B cell (primary cell): ENCODE data around the gene TAGLN3. TPM values are rescaled to one million over a fixed set of nuclear protein-coding genes. Genes with fewer than 3 reads are reported as not detected.

Experiments used
- ATAC-seq: fragments of 200-7000 bp; cut with Tn5 transposase; one replicate; pipeline ENCODE4 v1.10.0; 2021; ENCODE audit warnings: low read depth, mild to moderate bottlenecking, moderate number of reproducible peaks, moderate library complexity
- CTCF ChIA-PET: fragments of 350-600 bp; sonication (Branson Sonifier 250); formaldehyde crosslinking; loops from one replicate; lab custom pipeline; 2021; ENCODE audit warnings: antibody characterized with exemption, inconsistent platforms; lab: Charles Lee
- POLR2A ChIA-PET: fragments of 350-600 bp; sonication (Branson Sonifier 250); formaldehyde crosslinking; loops from one replicate; lab custom pipeline; 2021; ENCODE audit warnings: antibody characterized with exemption; lab: Charles Lee
- DNase-seq: peaks from one replicate; pipeline ENCODE4 v3.0.0; 2013
- H2AFZ ChIP-seq: 2 replicates; pipeline ENCODE4 v1.6.1; 2012; ENCODE audit warnings: mild to moderate bottlenecking, low read depth, low read length; ENCODE audit not compliant: insufficient read depth, poor library complexity, severe bottlenecking
- H3K27ac ChIP-seq, 2 donors: 1 replicate in 1 of 2; 2 replicates in 1 of 2; pipeline ENCODE4 v1.5.1; 2012 to 2013; ENCODE audit warnings: low read length in 2 of 2, mild to moderate bottlenecking in 2 of 2, moderate library complexity in 1 of 2
- H3K27me3 ChIP-seq, 4 experiments: fragments of 200-600 bp in 1 of 4; sonication (generic) in 1 of 4; replicated peaks in 1 of 4; 1 replicate in 2 of 4; 2 replicates in 2 of 4; pipeline versions ENCODE4 v1.6.1 to v1.7.0; 2013 to 2016; ENCODE audit warnings: low read length in 3 of 4, mild to moderate bottlenecking in 2 of 4, mixed read lengths in 1 of 4, moderate library complexity in 1 of 4; ENCODE audit not compliant: insufficient read depth in 4 of 4, control insufficient read depth in 3 of 4; ENCODE audit errors: control extremely low read depth in 1 of 4
- H3K36me3 ChIP-seq, 2 experiments: replicated peaks in 1 of 2; 1 replicate in 1 of 2; 2 replicates in 1 of 2; pipeline versions ENCODE4 v1.6.1 to v1.7.1; 2013; ENCODE audit warnings: low read length in 1 of 2; ENCODE audit not compliant: insufficient read depth in 2 of 2, control insufficient read depth in 1 of 2; ENCODE audit errors: control extremely low read depth in 1 of 2, extremely low read depth in 1 of 2
- H3K4me1 ChIP-seq, 2 donors: fragments of 200-600 bp in 1 of 2; sonication (generic) in 1 of 2; 1 replicate in 1 of 2; 2 replicates in 1 of 2; pipeline versions ENCODE4 v1.5.1 to v1.6.1; 2013 to 2017; ENCODE audit warnings: low read length in 2 of 2; ENCODE audit not compliant: control insufficient read depth in 2 of 2, insufficient read depth in 2 of 2
- H3K4me2 ChIP-seq: replicated peaks from 2 replicates; pipeline ENCODE3; 2012; ENCODE audit warnings: mild to moderate bottlenecking, low read depth, low read length; ENCODE audit not compliant: poor library complexity, severe bottlenecking
- H3K4me3 ChIP-seq, 5 experiments: fragments of 200-600 bp in 1 of 5; sonication (generic) in 1 of 5; 1 replicate in 3 of 5; 2 replicates in 2 of 5; pipeline versions ENCODE4 v1.5.1 to v1.7.0; 2011 to 2016; ENCODE audit warnings: low read length in 4 of 5, mild to moderate bottlenecking in 4 of 5, low read depth in 2 of 5, control low read depth in 1 of 5, moderate library complexity in 1 of 5; ENCODE audit not compliant: insufficient read depth in 1 of 5; ENCODE audit errors: control extremely low read depth in 1 of 5, extremely low read depth in 1 of 5
- H3K79me2 ChIP-seq: fragments of 200-600 bp; sonication (generic); one replicate; pipeline ENCODE4 v1.6.0; 2016; ENCODE audit warnings: low read length; ENCODE audit not compliant: control insufficient read depth, insufficient read depth
- H3K9ac ChIP-seq: fragments of 200-600 bp; sonication (generic); 2 replicates; pipeline ENCODE4 v1.6.1; 2017; ENCODE audit warnings: mild to moderate bottlenecking, low read length, moderate library complexity
- H3K9me3 ChIP-seq, 3 donors: one replicate each; pipeline versions ENCODE4 v1.6.1 to v1.7.1; 2013; ENCODE audit warnings: low read length in 2 of 3; ENCODE audit not compliant: control insufficient read depth in 2 of 3, insufficient read depth in 1 of 3; ENCODE audit errors: control extremely low read depth in 1 of 3
- H4K20me1 ChIP-seq: 2 replicates; pipeline ENCODE4 v1.6.0; 2012; ENCODE audit warnings: mild to moderate bottlenecking, low read length; ENCODE audit not compliant: insufficient read depth, control insufficient read depth, poor library complexity, severe bottlenecking
- H3K27ac Mint-ChIP-seq: one replicate; pipeline ENCODE4 v1.8.0; 2021; ENCODE audit warnings: mixed read lengths
- H3K27me3 Mint-ChIP-seq: one replicate; pipeline ENCODE4 v1.8.0; 2021; ENCODE audit warnings: mixed read lengths
- H3K4me1 Mint-ChIP-seq: one replicate; pipeline ENCODE4 v1.8.0; 2021; ENCODE audit warnings: mixed read lengths
- H3K4me3 Mint-ChIP-seq: one replicate; pipeline ENCODE4 v1.8.0; 2021; ENCODE audit warnings: mixed read lengths
- H3K9me3 Mint-ChIP-seq: one replicate; pipeline ENCODE4 v1.8.0; 2022; ENCODE audit warnings: mixed read lengths; ENCODE audit not compliant: insufficient read depth
- CTCF ChIP-seq: fragments of 200-600 bp; IDR thresholded peaks from one replicate; pipeline ENCODE4 v1.8.0; 2022; ENCODE audit warnings: antibody characterized with exemption, mild to moderate bottlenecking
- EZH2 ChIP-seq: IDR thresholded peaks from 2 replicates; pipeline ENCODE4 v1.6.1; 2012; ENCODE audit warnings: borderline replicate concordance, low read depth, mild to moderate bottlenecking, moderate library complexity, low read length; ENCODE audit not compliant: insufficient read depth, poor library complexity, severe bottlenecking
- WGBS: methylation state at CpG from one replicate; pipeline ENCODE4 v1.1.5; 2013; ENCODE audit warnings: missing lambda C conversion rate; ENCODE audit not compliant: insufficient coverage; 5-methylcytosine and 5-hydroxymethylcytosine counted together
- intact Hi-C: fragments of 100-400 bp; cut with micrococcal nuclease; formaldehyde crosslinking; loops from one replicate; pipeline ENCODE4 v1.10.0; 2022
- polyA plus RNA-seq: library from polyadenylated mRNA; depleted of rRNA; stranded (reverse); fragments of >200 nt; gene quantifications from 2 replicates; pipeline ENCODE4 v1.2.3, GENCODE V29; 2012
- total RNA-seq, 2 donors: library from RNA; stranded (reverse); fragments of 120-200 nt in 1 of 2; gene quantifications; 1 replicate in 1 of 2; 2 replicates in 1 of 2; pipeline versions ENCODE4 v1.2.3 to v1.2.4, GENCODE V29; 2013 to 2022

Gene TAGLN3
- total and polyA plus RNA-seq, 2 donors (not counting 1 experiment from before 2014, with no cell fraction given) = not detected

GRCh38 chr3:111971533-111972130 is 27.1 kb upstream of the TAGLN3 start:
- no peak overlapping the region for H3K9ac ChIP-seq
- H3K4me2 ChIP-seq = no peak overlapping the region
- ATAC-seq (no peak), DNase-seq (no peak)
- no peaks in the 10 kb centered on the region for H3K27me3 ChIP-seq
- CTCF ChIA-PET = interaction anchor here (0.9 to 13.1 kb wide), 4 partner anchors 18 to 394 kb away, joined by 3 to 366 read pairs (median 19); no protein-coding TSS in a partner anchor
- WGBS = 90% methylated on average over 5 of the region's 11 CpGs
- no peaks in the 10 kb centered on the region for H3K36me3 ChIP-seq
- TF ChIP-seq EZH2 (no peak), CTCF (no peak)
- no peak overlapping the region for H3K27ac Mint-ChIP-seq
- intact Hi-C loops = loop anchor here (10.0 kb wide), 1 partner anchor 897 kb away; the partner anchor contains the start of gene NECTIN3
- H4K20me1 ChIP-seq = no peaks in the 10 kb centered on the region
- no peaks in the 10 kb centered on the region for H3K79me2 ChIP-seq
- no peaks in the 10 kb centered on the region for H3K27me3 Mint-ChIP-seq
- no peaks in the 10 kb centered on the region for H3K9me3 Mint-ChIP-seq
- H3K4me3 ChIP-seq = no peak overlapping the region
- H3K4me1 ChIP-seq = peaks cover 2 to 8% of the 10 kb centered on the region in 2 donors
- peaks cover 4% of the 10 kb centered on the region for H3K4me1 Mint-ChIP-seq
- H3K4me3 Mint-ChIP-seq = no peak overlapping the region
- POLR2A ChIA-PET = no interaction called here
- H3K27ac ChIP-seq = no peak overlapping the region
- H2AFZ ChIP-seq = no peak overlapping the region
- H3K9me3 ChIP-seq = no peaks in the 10 kb centered on the region

- no peaks in the 10 kb centered on the region for H3K36me3 ChIP-seq
- ChIA-PET POLR2A (no interaction called here), CTCF (interaction anchor here (1.2 to 2.4 kb wide), 4 partner anchors 16 to 257 kb away, joined by 3 to 6 read pairs (median 4); no protein-coding TSS in a partner anchor)
- no peaks in the 10 kb centered on the region for H3K9me3 ChIP-seq
- Mint-ChIP-seq H3K27me3 (no peaks in the 10 kb centered on the region), H3K9me3 (no peaks in the 10 kb centered on the region), H3K4me1 (no peaks in the 10 kb centered on the region), H3K4me3 (no peak overlapping the region), H3K27ac (no peak overlapping the region)
- H3K9ac ChIP-seq = no peak overlapping the region
- no CpG with 5 or more reads among the region's 3 CpGs for WGBS
- no peak overlapping the region for H3K27ac ChIP-seq
- H3K27me3 ChIP-seq = no peaks in the 10 kb centered on the region
- H3K4me2 ChIP-seq = no peak overlapping the region
- ATAC-seq (no peak), DNase-seq (no peak)
- no peaks in the 10 kb centered on the region for H3K4me1 ChIP-seq
- no peak overlapping the region for H3K4me3 ChIP-seq
- TF ChIP-seq EZH2 (no peak), CTCF (no peak)
- H3K79me2 ChIP-seq = no peaks in the 10 kb centered on the region
- intact Hi-C loops = loop anchor here (10.0 kb wide), 1 partner anchor 898 kb away; the partner anchor contains the start of gene NECTIN3
- no peaks in the 10 kb centered on the region for H4K20me1 ChIP-seq
- no peak overlapping the region for H2AFZ ChIP-seq
Observed at GRCh38 chr3:111972891-111973290, 25.8 kb upstream of the TAGLN3 start.
